HG02610 (cell line): ENCODE results near the gene PSMD8.
"Not testable (repeated sequence)": the region's sequence is repeated elsewhere in the genome, so short reads cannot be mapped to it uniquely, and the experiment has no call there.

ENCODE experiments used
- ATAC-seq: cut with Tn5 transposase; IDR thresholded peaks from one replicate; pipeline ENCODE4 v1.9.1; 2021; ENCODE audit warnings: mild to moderate bottlenecking, moderate library complexity; ENCODE audit not compliant: unreplicated experiment

PSMD8 gene

GRCh38 chr19:38361633-38362075, 12.7 kb upstream of the PSMD8 start:
- peak; percentile 46 for ATAC-seq

GRCh38 chr19:38362076-38362945, 12.1 kb upstream of the PSMD8 start:
- ATAC-seq, result no peak

DNA sequence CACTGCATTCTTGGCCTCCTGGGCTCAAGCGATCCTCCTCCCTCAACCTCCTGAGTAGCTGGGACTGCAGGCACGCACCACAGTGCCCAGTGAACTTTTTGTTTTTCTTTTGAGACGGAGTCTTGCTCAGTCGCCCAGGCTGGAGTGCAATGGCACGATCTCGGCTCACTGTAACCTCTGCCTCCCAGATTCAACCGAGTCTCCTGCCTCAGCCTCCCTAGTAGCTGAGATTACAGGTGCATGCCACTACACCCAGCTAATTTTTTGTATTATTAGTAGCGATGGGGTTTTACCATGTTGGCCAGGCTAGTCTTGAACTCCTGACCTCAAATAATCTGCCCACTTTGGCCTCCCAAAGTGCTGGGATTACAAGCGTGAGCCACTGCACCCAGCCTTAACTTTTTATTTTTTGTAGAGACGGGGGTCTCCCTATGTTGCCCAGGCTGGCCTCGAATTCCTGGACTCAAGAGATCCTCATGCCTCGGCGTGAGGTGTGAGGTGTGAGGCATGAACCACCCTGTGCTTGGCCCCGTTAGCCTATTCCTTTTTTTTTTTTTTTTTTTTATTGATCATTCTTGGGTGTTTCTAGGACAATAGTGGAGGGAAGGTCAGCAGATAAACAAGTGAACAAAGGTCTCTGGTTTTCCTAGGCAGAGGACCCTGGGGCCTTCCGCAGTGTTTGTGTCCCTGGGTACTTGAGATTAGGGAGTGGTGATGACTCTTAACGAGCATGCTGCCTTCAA, 11.3 kb upstream of the PSMD8 start:
- ATAC-seq, result not testable (repeated sequence)

DNA sequence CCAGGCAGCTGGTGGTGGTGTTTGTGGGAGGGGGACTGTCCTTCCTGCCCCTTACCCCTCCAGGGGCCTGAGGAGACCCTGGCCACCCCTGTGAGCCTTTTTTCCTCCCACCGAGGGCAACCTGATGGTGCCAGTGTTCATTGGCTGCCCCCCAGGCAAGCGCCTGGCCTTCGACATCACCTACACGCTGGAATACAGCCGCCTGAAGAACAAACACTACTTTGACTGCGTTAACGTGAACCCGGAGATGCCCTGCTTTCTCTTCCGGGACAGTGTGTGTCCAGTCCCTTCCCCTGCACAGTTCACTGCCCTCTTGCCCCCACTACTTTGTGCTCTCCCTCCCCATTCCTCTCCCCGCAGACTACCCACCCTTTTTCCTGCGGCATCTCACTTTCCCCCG, 7.3 kb upstream of the PSMD8 start:
- ATAC-seq, result no peak

DNA sequence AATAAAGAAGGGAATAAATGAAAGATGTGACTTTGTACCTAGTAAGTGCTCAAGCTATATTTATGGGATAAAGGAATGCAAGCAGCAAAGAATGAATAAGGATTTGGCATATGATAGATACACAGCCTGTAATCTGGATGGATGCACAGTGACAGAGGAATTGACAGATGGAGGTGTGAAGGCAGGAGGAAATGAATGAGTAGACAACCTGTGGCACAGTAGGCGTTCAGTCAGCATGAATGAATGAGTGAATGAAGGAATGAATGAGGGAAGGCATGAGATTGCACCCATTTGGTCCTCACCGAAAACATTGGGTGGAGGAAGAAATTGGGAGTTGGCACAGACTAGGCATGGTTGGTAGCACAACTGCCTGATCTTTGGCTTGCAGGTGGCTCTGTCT, 4.8 kb upstream of the PSMD8 start:
- no peak for ATAC-seq

DNA sequence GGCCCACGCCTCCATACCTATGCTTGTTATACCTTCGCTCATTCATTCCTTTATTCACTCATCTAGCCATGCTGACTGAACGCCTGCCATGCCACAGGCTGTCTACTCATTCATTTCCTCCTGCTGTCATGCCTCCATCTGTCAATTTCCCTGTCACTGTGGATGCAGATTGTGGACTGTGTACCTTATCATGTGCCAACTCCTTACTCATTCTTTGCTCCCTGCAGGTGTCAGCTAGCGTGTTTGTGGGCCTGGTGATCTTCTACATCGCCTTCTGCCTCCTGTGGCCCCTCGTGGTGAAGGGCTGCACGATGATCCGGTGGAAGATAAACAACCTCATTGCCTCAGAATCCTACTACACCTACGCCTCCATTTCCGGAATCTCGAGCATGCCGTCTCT, 4.1 kb upstream of the PSMD8 start:
- ATAC-seq, result no peak

- ATAC-seq, result no peak
These were observed 3.3 kb upstream of the PSMD8 start for GRCh38 chr19:38371081-38371480.

DNA sequence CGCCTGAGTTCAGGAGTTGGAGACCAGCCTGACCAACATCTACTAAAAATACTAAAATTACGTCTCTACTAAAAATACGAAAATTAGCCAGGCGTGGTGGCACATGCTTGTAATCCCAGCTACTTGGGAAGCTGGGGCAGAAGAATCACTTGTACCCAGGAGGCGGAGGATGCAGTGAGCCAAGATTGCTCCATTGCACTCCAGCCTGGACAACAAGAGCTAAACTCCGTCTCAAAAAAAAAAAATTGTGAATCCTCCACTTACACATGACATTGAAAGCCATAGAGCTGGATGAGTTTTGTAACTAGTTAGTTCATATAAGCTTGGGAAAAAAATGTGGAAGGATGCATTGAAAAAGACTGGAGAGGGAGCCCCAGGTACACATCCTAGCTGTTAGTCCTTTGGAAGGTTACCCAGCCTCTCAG, 452 bp upstream of the PSMD8 start:
- ATAC-seq, result no peak

- ATAC-seq, result no peak
These were observed 725 bp downstream of the PSMD8 start for GRCh38 chr19:38375098-38375493.

GRCh38 chr19:38375748-38376147, 1.4 kb downstream of the PSMD8 start:
- no peak for ATAC-seq

GRCh38 chr19:38376576-38376975, 2.2 kb downstream of the PSMD8 start:
- no peak for ATAC-seq

DNA sequence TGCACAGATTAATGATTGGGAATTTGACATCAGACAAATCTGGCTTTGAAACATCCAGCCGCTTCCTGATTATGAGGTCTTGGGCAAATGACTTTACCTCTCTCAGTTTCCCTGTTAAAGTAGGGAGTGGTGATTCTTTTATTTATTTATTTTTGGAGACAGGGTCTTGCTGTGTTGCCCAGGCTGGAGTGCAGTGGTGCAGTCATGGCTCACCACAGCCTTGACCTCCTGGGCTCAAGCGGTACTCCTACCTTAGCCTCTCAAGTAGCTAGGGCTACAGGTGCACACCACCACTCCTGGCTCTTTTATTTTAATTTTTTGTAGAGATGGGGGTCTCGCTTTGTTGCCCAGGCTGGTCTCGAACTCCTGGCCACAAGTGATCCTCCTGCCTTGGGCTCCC, 2.7 kb downstream of the PSMD8 start:
- ATAC-seq, result no peak

DNA sequence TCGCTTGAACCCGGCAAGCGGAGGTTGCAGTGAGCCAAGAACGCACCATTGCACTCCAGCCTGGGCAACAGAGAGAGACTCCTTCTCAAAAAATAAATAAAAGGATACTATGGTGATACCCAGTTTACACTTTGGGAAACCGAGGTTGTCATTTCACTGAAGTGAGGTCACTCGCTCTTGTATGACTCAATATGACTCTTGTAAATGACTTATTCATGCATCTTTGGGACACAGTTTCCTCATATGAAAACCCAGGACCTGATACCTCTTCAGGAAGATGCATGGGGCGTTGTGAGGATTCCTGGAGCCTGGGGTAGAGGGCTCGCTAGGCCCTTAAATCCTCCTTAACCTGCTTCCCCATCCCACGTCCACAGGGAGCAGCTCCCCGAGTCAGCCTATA, 4.5 kb downstream of the PSMD8 start:
- ATAC-seq, result no peak

- no peak for ATAC-seq
These were observed 6.8 kb downstream of the PSMD8 start for GRCh38 chr19:38381138-38381537.

DNA sequence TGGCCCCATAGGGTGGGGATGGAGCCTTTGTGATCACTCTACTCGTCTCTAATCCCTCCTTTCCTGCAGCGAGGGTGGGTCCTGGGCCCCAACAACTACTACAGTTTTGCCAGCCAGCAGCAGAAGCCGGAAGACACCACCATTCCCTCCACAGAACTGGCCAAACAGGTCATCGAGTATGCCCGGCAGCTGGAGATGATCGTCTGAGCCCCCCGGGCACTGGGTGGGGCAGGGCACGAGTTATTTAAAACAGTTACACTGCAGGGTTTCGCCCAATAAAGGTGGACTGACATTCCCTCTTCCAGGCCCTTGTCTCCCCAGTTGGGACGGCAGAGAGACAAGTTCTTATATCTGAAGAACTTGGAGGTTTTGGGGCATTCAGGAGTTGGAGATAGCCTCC, 8.8 kb downstream of the PSMD8 start:
- no peak for ATAC-seq

- no peak for ATAC-seq
These were observed 9.4 kb downstream of the PSMD8 start for GRCh38 chr19:38383743-38384142.

DNA sequence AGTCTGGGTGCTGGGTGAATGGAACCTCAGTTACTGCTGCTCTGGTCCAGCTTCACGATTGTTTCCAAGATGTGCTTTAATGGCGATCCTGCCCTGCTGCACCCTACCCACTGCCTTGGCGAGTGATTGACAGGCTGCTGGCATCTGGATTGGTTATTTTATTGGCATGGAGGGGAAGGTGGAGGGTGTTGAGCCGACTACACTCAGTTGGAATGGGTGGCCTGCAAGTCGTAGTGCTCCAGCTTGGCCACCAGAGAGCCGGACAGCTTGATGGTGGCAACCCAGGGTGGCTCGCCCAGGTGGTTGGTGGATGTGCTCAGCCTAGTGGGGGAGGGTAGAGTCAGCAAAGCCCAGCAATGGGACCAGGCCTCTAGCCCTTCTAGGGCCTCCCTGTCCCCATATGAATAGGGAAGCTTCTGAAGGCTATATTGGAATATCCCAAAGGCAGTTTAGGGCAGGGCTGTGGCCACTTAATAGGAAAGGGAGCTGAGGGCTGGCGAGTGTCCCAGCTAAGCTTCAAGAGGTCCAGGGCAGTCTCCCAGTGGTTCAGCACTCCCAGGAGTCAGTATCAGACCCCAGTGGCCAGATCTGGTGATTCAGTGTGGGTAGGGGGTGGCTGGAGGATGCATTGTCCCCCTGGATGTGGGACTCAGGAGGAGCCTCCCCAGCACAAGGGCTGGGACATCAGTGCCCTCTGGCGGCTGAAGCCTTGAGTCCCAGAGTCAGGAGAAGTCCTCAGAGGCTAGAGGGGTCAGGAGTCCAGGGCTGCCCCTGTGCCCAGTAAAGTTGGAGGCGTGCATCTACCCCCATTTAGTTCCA, 10.0 kb downstream of the PSMD8 start:
- no peak for ATAC-seq

- no peak for ATAC-seq
These were observed 10.9 kb downstream of the PSMD8 start for GRCh38 chr19:38385057-38385803.

DNA sequence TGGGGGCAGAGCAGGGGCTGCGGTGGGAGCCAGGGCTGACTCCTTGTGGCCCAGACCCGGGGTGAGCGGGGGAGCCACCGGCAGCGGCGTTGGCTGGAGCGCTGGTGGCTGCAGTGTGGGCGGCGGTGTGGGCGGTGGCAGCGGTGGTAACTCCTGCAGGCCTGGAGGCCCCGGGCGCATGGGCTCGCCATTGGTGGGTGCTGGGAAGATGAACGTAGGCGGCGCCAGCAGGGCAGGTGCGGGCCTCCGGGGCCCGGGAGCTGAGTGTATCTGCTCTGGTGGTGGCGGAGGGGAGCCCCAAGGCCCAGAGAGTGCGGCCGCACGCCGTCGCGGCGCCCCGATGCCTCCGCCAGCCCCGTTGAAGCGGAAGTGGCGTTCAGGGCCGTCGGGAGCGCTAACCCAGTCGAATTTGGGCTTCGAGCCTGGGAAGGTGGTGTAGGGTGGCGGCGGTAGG, 11.5 kb downstream of the PSMD8 start:
- no peak for ATAC-seq

DNA sequence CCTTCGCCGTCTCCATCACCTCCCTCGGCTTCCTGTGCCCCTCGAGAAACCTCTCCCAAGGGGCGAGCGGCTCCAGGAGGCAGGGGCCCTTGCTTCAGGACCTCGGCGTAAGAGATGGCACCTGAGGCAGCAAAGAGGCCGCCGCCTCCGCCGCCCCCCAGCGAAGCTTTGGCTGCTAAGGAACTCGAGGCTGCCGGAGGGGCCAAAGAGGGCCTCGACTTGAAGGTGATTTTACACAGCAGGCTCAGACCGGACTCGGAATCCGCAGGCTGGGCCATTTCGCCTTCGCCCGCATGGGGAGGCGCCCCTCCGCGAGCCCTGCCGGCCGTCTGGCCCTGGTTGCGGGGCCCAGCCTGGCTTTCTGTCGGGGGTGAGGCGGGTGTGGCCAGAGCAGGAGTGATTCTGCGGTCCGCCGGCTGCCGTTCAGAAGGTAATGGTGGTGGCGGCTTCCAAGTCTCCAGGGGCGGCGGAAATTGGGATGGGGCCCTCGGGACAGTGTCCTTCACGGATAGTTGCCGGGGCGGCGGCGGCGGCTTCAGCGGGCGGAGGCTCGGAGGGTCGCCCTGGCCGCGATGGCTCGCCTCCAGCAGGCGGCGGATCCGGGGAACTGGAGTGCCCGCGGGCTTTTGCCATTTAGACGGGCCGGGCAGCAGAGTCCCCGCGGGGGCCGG, 12.1 kb downstream of the PSMD8 start:
- ATAC-seq, result no peak
